ENCODE measurements around the gene FAR2.

FAR2 gene

DNA sequence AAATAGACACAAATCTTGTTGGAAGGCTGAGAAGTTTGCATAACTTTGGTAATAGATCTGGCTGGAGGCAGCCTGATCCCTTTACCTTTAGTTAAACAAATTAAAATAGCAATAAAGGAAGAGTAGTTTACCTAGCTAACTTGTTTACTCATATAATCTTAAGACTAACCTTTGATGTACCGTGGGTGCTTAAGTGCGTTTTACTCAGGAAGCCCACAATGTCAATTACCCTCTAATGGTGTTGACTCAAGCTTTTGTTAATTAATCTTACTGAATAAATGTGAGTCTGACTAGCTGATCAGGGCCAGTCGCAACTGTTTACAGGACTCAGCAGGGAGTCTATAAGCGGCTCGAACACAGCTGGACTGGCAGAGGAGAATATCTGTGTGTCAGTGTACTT lies 51.5 kb downstream of the FAR2 start:
- in situ Hi-C loops (cut with HindIII; ENCODE audit: low sequenced_read_pairs): no loop called here

DNA sequence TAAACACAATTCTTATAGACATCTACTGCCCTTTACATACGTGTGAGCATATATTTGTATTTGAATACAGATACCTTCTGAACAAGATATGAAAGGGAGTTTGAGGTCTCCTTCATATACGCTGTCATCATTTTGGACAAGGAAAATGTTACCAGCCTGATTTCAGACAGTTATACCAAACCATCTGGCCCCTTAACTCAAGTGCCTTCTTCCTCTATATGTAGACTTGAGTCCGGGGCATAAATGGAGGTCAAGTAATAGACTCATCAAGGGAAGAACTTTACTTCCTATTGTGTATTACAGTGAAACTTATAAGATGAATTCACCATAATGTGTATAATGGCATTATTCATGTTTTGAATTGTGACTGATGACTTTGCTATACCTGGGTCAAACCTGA lies 52.2 kb downstream of the FAR2 start:
- in situ Hi-C loops (cut with HindIII; ENCODE audit: low sequenced_read_pairs): no loop called here

DNA sequence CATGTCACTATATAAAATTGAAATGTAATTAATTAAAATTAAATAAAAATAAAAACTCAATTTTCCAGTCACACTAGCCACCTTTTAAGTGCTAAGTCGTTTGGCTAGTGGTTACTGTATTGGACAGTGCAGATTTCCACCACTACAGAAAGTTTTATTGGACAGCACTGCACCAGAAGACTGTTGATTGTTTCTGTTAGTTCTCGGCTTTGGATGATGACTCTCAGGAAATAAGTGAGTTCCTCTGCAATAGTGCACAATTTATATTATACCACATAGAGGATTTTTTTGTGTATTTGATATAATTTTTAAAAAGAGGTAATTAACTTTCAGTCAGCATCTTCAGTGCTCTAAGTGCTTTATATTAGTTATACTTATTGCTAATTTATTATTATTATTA lies 52.7 kb downstream of the FAR2 start:
- in situ Hi-C loops (cut with HindIII; ENCODE audit: low sequenced_read_pairs): no loop called here

DNA sequence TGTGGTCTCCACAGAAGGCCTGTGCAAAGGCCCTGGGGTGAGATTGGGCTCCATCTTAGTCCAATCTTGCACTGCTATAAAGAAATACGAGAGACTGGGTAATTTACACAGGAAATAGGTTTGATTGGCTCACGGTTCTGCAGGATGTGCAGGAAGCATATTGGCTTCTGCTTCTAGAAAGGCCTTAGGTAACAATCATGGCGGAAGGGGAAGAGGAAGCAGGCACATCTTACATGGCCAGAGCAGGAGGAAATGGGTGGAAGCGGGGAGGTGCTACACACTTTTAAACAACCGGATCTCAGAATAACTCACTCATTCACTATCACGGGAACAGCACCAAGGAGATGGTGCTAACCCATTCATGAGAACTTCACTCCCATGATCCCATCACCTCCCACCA lies 55.4 kb downstream of the FAR2 start:
- in situ Hi-C loops (cut with HindIII; ENCODE audit: low sequenced_read_pairs): no loop called here

DNA sequence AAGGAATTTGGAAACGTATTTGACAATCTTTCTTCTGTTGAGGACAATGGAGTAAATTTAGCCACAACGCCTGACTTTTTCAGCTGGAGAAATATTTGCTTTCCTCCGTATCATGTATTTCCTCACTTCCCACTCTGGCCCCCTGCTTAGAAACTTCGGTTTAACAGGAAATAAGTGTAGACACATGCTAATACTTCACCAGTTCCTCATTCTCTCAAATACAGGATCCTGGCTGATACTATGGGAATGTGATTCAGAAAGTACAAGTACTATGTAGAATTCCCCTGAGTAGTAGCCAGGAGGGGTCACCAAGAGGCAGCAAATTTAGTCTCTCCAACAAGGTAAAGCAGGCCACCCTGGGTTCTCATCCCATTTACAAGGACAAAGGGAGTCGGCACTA lies 58.0 kb downstream of the FAR2 start:
- in situ Hi-C loops (cut with HindIII; ENCODE audit: low sequenced_read_pairs): no loop called here

DNA sequence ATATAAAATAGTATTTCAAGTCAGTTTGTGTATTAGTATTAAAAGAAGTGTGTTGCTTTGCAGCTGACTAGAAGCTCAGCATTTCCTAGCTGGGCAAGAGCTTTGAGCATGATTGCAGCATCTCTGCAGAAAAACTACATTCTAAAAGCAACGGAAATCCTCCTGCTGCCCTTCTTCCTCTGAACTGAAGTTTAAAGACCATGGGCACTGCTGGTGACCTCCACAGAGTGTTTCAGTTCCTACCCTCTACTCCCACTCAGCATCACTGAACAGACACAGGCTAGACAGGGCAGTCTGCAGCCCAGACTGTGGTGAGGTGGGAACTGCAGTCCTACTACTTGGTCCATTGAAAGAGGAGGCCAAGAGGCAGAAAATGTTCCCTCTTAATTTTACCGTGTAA lies 59.0 kb downstream of the FAR2 start:
- in situ Hi-C loops (cut with HindIII; ENCODE audit: low sequenced_read_pairs): no loop called here

DNA sequence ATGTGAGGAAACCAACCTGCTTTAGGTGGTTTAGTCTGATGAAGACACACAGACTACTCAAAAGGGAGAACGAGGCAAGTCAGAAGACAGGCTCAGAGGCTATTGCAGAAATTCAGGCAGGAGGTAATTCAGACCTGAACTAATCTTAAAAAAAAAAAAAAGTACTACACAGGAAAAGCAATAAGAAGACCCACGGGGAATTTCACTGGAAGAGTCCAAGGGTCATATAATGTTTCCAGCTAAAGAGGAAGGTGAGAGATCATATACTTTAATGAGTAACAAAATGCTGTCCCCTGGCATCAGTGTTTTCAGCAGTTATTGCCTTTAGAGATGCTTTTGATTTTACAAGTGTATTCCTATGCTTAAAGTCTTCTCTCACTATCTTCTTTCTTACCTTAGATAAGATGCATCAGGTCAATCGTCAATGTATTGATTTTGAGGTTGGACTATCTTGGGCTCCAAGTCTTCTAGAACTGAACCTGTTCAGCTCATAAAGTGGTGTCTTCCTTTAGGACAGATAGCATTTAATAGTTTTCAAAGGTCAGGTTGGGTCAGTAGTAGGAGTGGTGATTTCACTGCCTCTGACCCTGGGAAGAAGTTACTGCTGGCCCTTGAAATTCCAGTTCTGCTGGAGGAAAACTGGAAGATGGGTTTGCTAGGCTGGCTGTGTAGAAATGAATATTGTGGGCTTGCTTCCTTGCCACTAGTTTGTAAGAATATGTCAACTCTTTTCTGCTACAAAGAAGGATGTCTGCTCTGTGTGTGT lies 60.0 kb downstream of the FAR2 start:
- in situ Hi-C loops (cut with HindIII; ENCODE audit: low sequenced_read_pairs): no loop called here

DNA sequence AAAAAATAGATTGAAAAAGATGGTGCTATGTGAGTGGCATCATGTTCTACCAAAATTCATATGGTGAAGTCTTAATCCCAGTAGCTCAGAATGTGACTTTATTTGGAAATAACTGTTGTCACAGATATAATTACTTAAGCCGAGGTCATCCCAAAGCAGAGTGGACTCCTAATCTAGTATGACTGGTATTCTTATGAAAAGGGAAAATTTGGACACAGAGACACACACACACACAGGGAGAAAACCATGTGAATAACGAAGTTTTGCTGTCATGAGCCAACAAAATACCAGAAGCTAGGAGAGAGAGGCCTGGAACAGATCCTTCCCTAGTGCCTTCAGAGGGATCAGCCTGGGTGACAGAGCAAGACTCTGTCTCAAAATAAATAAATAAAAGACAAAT lies 62.6 kb downstream of the FAR2 start:
- in situ Hi-C loops (cut with HindIII; ENCODE audit: low sequenced_read_pairs): no loop called here

DNA sequence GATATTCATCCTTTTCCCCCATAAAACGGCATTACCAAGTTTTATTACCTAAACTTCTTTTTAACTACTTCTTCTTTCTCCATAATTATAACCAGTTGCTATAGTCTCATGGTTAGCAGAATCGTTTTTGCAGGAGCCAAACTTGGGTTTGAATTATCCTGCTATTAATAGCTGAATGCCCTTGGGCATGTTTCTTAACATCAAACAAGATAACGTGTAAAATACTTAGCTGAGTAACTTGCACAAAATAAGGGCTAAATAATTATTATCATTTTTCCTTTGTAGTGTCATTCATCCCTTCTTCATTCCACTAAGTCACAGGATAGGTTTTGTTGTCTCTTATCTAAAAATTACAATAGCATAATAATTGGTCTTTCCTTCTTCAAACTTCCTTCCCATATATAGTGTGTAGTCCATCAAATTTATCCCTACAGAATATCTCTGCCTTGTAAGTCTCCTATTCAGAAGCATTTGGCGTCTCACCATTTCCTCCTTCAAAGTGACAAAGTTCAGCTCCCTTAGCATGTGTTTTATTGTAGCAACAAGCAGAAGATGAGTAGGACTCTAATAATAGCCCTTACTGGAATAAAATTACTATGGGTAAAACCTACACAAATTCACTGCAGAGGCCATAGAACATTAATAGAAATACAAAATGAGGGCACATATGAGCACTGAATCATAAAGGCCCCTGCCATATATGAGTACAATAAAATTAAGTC lies 63.8 kb downstream of the FAR2 start:
- in situ Hi-C loops (cut with HindIII; ENCODE audit: low sequenced_read_pairs): no loop called here

DNA sequence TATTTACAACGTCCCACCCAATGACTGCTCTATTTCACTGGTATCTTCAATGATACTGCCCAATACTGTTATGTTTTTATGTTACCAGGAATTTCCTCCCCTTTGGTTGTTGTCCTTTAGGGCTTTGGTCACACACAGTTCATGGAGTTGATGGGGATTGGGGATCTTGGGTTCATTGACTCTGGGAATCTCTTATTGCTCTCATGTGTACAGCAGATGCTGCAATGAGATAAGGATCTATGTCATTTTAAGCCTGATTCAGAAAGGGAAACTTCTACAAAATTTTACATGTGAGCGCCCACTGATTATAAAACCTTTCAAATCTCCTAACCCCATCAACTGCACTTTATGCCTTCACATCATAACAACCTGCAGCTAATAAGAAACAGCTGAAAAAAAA lies 67.2 kb downstream of the FAR2 start:
- in situ Hi-C loops (cut with HindIII; ENCODE audit: low sequenced_read_pairs): no loop called here

DNA sequence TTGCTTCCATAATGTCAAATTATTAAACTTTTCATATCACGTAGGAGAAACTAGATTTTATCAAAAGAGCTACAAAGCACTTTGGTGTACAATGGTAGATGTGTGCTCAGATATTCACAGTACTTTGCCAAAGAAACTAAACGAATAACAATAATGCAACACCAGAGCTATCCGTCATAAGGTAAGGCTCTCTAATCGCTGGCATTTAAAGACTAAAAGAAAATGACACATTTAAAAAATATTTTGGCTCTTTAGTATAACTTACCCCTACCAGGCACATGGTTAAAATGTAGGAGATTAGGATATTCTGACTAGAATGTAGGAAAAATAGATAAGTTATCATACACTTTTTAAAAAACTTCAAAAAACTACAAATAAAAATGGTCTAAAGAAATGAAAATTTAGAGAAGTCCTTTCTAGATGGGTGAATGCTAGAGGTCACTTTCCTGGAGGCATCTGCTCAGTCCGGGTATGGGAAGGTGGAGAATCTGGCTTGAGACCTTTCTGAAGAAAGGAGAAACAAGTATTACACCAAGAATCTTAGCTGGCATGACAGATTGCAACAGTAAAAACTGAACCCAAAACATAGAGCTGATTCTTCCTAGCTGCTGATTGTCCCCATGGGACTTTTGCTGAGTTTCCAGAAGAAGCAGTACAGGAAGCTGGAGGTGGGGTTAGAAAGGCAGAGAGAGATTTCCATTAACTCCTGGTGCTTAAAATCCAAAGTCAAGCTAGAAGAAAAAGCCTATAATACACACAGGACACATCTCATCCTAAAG lies 67.9 kb downstream of the FAR2 start:
- in situ Hi-C loops (cut with HindIII; ENCODE audit: low sequenced_read_pairs): no loop called here

DNA sequence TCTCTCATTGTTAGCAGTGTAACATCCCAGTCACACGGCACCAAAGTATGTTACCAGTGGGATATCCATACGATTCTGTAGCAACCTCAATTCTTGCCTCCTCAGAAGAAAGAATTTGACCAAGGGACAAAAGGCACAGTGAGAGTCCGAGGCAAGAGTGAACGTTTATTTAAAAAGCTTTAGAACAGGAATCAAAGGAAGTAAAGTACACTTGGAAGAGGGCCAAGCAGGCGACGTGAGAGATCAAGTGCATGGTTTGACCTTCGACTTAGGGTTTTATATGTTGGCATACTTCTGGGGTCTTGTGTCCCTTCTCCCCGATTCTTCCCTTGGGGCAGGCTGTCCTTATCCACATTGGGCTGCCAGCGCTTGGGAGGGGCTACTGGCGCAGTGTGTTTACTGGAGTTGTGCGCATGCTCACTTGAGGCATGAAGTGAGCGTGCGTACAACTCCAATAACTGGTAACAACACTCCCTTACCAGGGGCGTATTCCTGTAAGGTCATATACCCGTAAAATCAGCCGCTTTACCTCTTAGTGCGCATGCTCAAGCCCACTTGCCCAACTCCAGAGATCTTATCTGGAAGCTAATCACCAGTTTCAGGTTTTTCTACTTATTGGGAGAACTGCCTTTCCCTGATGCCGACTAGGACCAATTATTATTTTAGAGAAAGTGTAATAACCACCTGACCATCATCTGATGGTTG lies 71.7 kb downstream of the FAR2 start:
- in situ Hi-C loops (cut with HindIII; ENCODE audit: low sequenced_read_pairs): no loop called here

DNA sequence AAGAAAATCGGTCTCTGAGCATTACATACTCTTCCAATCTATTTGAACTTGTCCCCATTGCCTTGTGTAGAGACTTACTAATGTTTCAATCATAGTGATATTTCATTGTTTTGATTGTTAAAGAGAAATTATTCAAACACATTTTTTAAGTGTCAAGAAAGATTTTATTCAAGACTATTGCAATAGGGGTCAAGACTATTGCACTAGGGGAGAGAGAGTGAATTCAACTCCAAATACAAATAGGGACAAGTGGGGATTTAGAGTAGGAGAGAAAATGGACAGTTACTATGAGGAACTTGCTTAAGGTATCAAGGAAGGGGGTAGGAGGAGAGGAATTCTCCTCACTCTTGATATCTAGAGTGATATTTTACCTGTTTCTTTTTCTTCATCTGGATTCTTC lies 73.1 kb downstream of the FAR2 start:
- in situ Hi-C loops (cut with HindIII; ENCODE audit: low sequenced_read_pairs): no loop called here

DNA sequence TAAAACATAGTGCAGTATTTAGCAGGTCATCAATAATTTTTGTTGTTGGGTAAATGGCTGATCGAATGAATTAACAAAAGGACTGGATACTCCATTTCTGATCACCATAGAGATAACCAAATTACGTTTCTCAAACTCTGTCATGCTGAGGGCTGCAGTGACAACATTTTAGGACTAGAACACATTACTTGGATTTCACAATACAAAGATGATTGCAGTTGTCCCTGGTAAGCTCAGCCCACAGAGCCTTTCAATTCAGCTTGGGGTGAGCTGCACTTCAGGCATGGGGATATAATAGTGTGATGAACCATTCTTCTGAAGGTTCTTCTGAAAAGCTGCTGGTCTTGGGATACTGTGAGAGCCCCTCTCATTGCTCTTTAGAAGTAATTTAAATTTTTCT lies 74.3 kb downstream of the FAR2 start:
- in situ Hi-C loops (cut with HindIII; ENCODE audit: low sequenced_read_pairs): no loop called here

DNA sequence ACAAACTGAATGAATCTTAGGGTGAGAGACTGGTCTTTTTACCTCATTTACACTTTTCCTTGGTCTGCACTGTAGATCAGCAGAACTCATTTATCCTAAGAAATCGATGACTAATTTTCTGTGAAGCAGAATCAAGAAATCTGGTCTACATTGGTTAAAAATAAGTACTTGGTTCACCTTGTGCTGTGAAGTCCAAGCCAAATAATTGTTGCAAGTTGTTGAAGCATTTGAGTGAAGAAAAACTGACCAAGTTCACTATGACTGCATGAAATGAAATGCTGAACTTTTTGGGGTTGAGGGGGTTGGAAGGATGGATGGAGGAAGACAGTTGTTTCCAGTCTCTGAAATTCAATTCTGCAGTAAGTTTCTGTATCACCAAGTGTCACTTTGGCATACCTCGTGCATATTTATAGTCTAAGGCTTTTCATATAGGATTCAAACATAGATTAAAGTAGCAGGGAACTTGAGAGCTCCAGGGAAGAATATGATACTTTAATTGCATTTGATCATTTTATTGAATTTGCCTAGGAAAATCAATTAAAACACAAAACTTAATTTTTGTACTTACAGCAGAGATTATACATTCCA lies 75.0 kb downstream of the FAR2 start:
- in situ Hi-C loops (cut with HindIII; ENCODE audit: low sequenced_read_pairs): no loop called here

DNA sequence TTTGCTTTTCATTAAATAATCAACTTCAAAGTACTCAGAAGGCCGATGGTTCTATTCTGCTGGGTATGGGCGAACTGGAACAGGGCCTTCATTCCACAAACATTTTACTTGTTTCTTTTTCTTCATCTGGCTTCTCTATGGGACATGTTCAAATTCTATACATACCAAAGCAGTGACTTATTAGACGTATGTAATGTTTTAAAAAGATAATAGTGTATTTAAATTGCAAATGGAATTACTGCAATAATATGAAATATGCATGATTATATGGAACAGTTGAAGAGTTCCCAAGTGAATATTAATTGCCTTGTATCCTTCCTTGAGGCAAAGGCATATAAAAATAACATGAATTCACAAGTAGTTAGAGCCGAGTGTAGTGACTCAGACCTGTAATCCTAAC lies 75.5 kb downstream of the FAR2 start:
- in situ Hi-C loops (cut with HindIII; ENCODE audit: low sequenced_read_pairs): no loop called here

DNA sequence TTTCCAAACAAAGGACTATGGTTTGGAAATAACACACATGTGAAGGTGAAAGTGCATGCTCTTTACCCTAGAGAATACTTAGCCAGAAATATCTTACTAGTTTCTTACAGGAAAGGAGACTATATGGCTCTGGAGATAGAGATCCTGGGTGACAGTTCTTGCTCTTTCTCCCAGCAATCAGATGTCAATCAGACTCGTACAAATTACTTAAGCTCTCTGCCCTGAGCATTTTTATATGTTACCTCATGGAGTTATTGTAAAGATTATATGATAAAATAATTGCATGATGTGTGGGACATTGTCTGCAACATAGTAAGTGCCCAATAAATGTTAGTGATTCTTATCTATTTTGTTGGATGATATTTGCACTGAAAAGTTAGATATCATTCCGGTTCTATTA lies 76.8 kb downstream of the FAR2 start:
- in situ Hi-C loops (cut with HindIII; ENCODE audit: low sequenced_read_pairs): no loop called here

DNA sequence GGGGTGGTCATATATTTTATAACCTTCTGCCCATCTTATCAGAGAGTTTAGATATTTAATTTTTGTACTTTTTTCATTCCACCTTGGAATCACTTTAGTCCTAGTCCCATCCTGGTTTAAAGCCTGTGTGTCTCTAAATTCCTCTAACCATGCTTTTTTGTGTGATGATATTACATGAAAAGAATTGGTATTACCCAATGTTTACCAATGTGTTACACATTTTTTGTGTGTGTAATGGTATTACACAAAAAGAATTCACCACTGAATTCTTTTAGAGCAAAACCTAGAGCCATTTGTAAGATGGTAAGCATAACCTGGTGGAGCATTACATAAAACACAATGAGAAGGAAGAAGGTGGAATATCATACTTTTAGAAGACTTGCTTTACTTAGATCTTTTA lies 77.5 kb downstream of the FAR2 start:
- in situ Hi-C loops (cut with HindIII; ENCODE audit: low sequenced_read_pairs): no loop called here

DNA sequence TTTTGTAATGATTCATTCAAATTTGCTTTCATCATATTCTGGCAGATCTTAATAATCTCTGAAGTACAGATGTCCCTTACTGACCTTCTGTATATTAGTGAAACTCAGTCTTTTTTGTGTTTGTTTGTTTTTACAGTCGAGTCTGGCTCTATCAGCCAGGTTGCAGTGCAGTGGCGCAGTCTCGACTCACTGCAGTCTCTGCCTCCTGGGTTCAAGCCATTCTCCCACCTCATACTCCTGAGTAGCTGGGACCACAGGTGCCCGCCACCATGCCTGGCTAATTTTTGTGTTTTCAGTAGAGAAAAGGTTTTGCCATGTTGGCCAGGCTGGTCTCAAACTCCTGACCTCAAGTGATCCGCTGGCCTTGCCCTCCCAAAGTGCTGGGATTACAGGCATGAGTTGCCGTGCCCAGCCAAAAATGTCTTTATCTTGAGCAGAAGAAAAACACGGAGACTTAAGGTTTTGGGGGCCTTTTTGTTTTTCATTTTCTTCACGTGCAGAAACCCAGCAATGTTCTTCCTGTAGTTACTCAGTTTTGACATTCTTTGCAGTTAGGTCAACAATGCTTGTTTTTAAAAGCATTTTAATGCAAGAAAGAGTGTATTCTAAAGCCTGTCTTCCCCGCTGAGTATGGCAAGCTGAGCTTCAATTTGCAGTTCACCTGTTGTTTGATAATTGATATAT lies 79.5 kb downstream of the FAR2 start:
- in situ Hi-C loops (cut with HindIII; ENCODE audit: low sequenced_read_pairs): no loop called here

DNA sequence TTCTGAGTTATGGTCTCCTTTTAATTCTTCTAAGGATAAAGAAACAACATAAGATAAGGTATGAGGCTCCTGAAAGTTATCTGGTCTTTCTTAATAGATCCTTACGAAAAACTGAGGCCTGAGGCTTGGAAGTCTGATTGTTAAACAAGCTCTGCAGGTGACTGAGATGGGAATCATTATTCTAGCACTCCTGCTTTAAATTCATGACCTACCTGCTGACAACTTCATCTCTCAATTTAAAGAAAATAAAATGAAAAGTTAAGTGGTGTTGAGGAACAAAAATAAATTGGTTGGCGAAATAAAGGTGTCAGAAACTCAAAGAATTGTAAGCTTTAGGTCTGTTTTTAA lies 80.1 kb downstream of the FAR2 start:
- in situ Hi-C loops (cut with HindIII; ENCODE audit: low sequenced_read_pairs): no loop called here

DNA sequence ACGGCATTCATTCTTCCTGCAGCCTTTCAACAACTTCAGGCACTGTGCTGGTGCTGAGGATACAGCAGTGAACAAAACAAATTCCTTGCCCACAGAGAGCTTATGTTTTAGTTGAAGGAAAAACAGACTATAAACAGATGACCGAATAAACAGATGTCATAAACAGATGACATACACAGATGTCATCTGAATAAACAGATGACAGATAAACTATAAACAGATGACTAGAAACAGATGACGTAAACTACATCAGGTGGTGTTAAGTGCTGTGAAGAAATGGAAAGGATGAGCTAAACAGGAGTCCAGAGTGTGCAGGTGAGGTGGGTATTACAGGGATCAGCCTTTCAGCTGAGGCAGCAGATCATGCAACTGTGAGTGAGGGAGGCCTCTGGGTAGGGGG lies 80.9 kb downstream of the FAR2 start:
- in situ Hi-C loops (cut with HindIII; ENCODE audit: low sequenced_read_pairs): no loop called here
